Heart right ventricle (tissue), 16 donors: ENCODE results near the gene DNHD1. TPM values are rescaled to one million over a fixed set of nuclear protein-coding genes. Genes with fewer than 3 reads are reported as not detected.
A peak's percentile ranks its signal among the peaks of the same experiment; 100 is the strongest.

Experiments used
- ATAC-seq, 8 donors: fragments of 200-7000 bp; cut with Tn5 transposase; one replicate each; pipeline ENCODE4 v1.9.1; 2020; ENCODE audit warnings: mild to moderate bottlenecking in 8 of 8, moderate library complexity in 8 of 8, moderate number of reproducible peaks in 1 of 8
- DNase-seq, 2 donors: peaks; one replicate each; pipeline ENCODE4 v3.0.0-alpha.2; 2020
- H3K27ac ChIP-seq, 10 donors: fragments of 200-600 bp; sonication (generic) in 2 of 10; one replicate each; pipeline versions ENCODE4 v1.5.0 to v1.8.0; 2020 to 2022; ENCODE audit warnings: mild to moderate bottlenecking in 3 of 10
- H3K27me3 ChIP-seq, 7 donors: fragments of 200-600 bp; one replicate each; pipeline ENCODE4 v1.8.0; 2021 to 2022; ENCODE audit warnings: mild to moderate bottlenecking in 2 of 7
- H3K36me3 ChIP-seq, 9 donors: fragments of 200-600 bp; sonication (generic) in 1 of 9; one replicate each; pipeline versions ENCODE4 v1.5.0 to v1.8.0; 2020 to 2022; ENCODE audit warnings: mild to moderate bottlenecking in 2 of 9
- H3K4me1 ChIP-seq, 9 donors: fragments of 200-600 bp; sonication (generic) in 1 of 9; one replicate each; pipeline versions ENCODE4 v1.5.0 to v1.8.0; 2020 to 2022; ENCODE audit warnings: mild to moderate bottlenecking in 4 of 9
- H3K4me3 ChIP-seq, 10 donors: fragments of 200-600 bp; sonication (generic) in 2 of 10; one replicate each; pipeline versions ENCODE4 v1.5.0 to v1.8.0; 2020 to 2022; ENCODE audit warnings: mild to moderate bottlenecking in 7 of 10, moderate library complexity in 2 of 10
- H3K9me3 ChIP-seq, 11 donors: fragments of 200-600 bp in 10 of 11; sonication (generic) in 2 of 11; one replicate each; pipeline versions ENCODE4 v1.5.0 to v1.8.0; 2013 to 2022; ENCODE audit warnings: mild to moderate bottlenecking in 2 of 11, control low read depth in 1 of 11, moderate library complexity in 1 of 11
- CTCF ChIP-seq, 9 donors: fragments of 200-600 bp; sonication (generic) in 2 of 9; IDR thresholded peaks; one replicate each; pipeline versions ENCODE4 v1.5.0 to v1.8.0; 2021 to 2022; ENCODE audit warnings: antibody characterized with exemption in 9 of 9, mild to moderate bottlenecking in 5 of 9, moderate library complexity in 1 of 9
- WGBS, 2 donors: extraction: QIAGEN DNeasy Blood & Tissue Kit; methylation state at CpG; one replicate each; pipeline ENCODE4 v1.1.7; 2013; ENCODE audit warnings: inconsistent platforms in 1 of 2; 5-methylcytosine and 5-hydroxymethylcytosine counted together
- intact Hi-C, 10 donors: fragments of 100-400 bp; cut with DNase I; formaldehyde crosslinking; loops; one replicate each; pipeline versions ENCODE4 v1.11.1 to v1.14.2; 2022
- polyA plus RNA-seq, 2 donors: library from polyadenylated mRNA; stranded (reverse); fragments of 200-250 nt; gene quantifications; one replicate each; pipeline ENCODE4 v1.2.3, GENCODE V29; 2013
- total RNA-seq, 10 donors: library from RNA; stranded (reverse); fragmentation: NEBNext Ultra II Directional in 3 of 10; extraction: Animal tissue kit (Norgen Biotek cat#: 25700) in 3 of 10; gene quantifications; one replicate each; pipeline versions ENCODE4 v1.2.1 to v1.2.4, GENCODE V29; 2021 to 2023
- donor health status: Arrhythmogenic right ventricular cardiomyopathy.
- donor health status: ischemic (EF 13 %, LVEDD 7.1; RV severe dilation, severe dysfunction).
- donor health status: healthy with polysubstance abuse.
- donor health status: DM: no; HTN: yes; CAD: no.
- donor health status: DM: no; HTN: no; CAD: no.
- donor health status: ischemic (EF 25% LVEDD 6.9; RV normal size, moderate dysfunction).
- donor health status: ischemic (EF 25% LVEDD 5.7; RV mildly dilated, moderate dysfunction).
- donor health status: healthy.
- donor health status: DM: yes; HTN: yes; CAD: no.
- donor health status: Ischemic cardiomyopathy.
- donor health status: ischemic (EF 35%, LVEDD 5.7; RV mildly dilated, moderate dysfunction).
- donor health status: nonischemic (EF 11% LVEDD 7.7; RV severe dilation, severe dysfunction).
- donor health status: DM: yes; HTN: yes; CAD: no.
- donor health status: PGD.
- donor health status: ischemic (EF 29% LVEDD 5.4; RV normal size, mild dysfunction).
- donor health status: nonischemic (EF 23%, LVEDD 6.1; RV moderate dilation, normal function).

The DNHD1 gene
- total and polyA plus RNA-seq, 12 donors = 1.7 to 13.8 (median 6.5) TPM

GRCh38 chr11:6603287-6604080 lies 106.4 kb downstream of the DNHD1 start, which contains the start of the genes ILK and RRP8:
ILK (plus strand) TSS chr11:6603774; CDS start chr11:6604272, 498 bp downstream.
RRP8 (minus strand) TSS chr11:6603616; CDS start chr11:6603502, 114 bp downstream.
- Histone ChIP-seq H3K36me3 (peaks cover 0 to 51% (median 31%) of the 10 kb centered on the region in 9 donors), H3K27ac (peak within 1 kb of the TSS; percentile 93 to 99 (median 97)), H3K4me1 (peaks cover 15 to 80% (median 69%) of the 10 kb centered on the region in 9 donors), H3K27me3 (no peaks in the 10 kb centered on the region), H3K4me3 (peak within 1 kb of the TSS; percentile 63 to 97 (median 82)), H3K9me3 (no peaks in the 10 kb centered on the region)
- TF ChIP-seq CTCF (IDR thresholded peaks at IDR 0.05) = peak in 6 of 9 donors; percentile 13 to 64 (median 43)
- WGBS, 2 donors = 0 to 1% methylated on average over 68 to 72 of the region's 72 CpGs
- peak; percentile 92 to 93 for DNase-seq
- intact Hi-C loops = loop anchor here in 7 of 10 donors (1.0 to 10.0 kb wide), 9 partner anchors 56 to 121 kb away; partner anchors contain the start of genes MRPL17 (in 5 of the 7), ARFIP2 (in 2 of the 7) and TIMM10B (in 2 of the 7)
- ATAC-seq = peak; percentile 85 to 94 (median 92)

- ATAC-seq = peak; percentile 43 to 70 (median 56)
- peak overlapping the region; percentile 63 to 97 (median 82) for H3K4me3 ChIP-seq
- H3K9me3 ChIP-seq = no peaks in the 10 kb centered on the region
- H3K27me3 ChIP-seq = no peaks in the 10 kb centered on the region
- peak overlapping the region; percentile 93 to 99 (median 97) for H3K27ac ChIP-seq
- DNase-seq = peak in 1 of 2 donors; percentile 61
- H3K4me1 ChIP-seq = peaks cover 15 to 79% (median 68%) of the 10 kb centered on the region in 9 donors
- peaks cover 0 to 51% (median 37%) of the 10 kb centered on the region in 9 donors for H3K36me3 ChIP-seq
- 0 to 1% methylated on average over 20 of the region's 20 CpGs for WGBS, 2 donors
- peak in 4 of 9 donors; percentile 17 to 48 (median 48) for TF ChIP-seq CTCF (IDR thresholded peaks at IDR 0.05)
- intact Hi-C loops = loop anchor here in 5 of 10 donors (1.0 to 10.0 kb wide), 8 partner anchors 57 to 122 kb away; partner anchors contain the start of genes ARFIP2 (in 2 of the 5), MRPL17 (in 2 of the 5) and TIMM10B (in 2 of the 5)
Measured at GRCh38 chr11:6604081-6604626, 107.1 kb downstream of the DNHD1 start.

- no peak for ATAC-seq
- peak in 1 of 2 donors; percentile 1 for DNase-seq
- Histone ChIP-seq H3K27me3 (no peaks in the 10 kb centered on the region), H3K4me3 (peak overlapping the region; percentile 63 to 97 (median 82)), H3K27ac (peak overlapping the region; percentile 93 to 99 (median 97)), H3K4me1 (peaks cover 15 to 80% (median 63%) of the 10 kb centered on the region in 9 donors), H3K9me3 (no peaks in the 10 kb centered on the region), H3K36me3 (peaks cover 3 to 51% (median 37%) of the 10 kb centered on the region in 9 donors)
- TF ChIP-seq CTCF (IDR thresholded peaks at IDR 0.05) = no peak
- WGBS, 2 donors = 2 to 5% methylated on average over 3 of the region's 3 CpGs
- intact Hi-C loops = loop anchor here in 6 of 10 donors (1.0 to 10.0 kb wide), 8 partner anchors 57 to 122 kb away; partner anchors contain the start of genes ARFIP2 (in 3 of the 6), TIMM10B (in 3 of the 6) and MRPL17 (in 2 of the 6)
Measured at GRCh38 chr11:6604790-6605189, 107.7 kb downstream of the DNHD1 start.
